HG02759 (cell line): ENCODE results near the gene FOXP1.
A peak's percentile ranks its signal among the peaks of the same experiment; 100 is the strongest.

ENCODE experiments used
- ATAC-seq: cut with Tn5 transposase; IDR thresholded peaks from one replicate; pipeline ENCODE4 v1.9.1; 2021; ENCODE audit warnings: mild to moderate bottlenecking, moderate library complexity; ENCODE audit not compliant: unreplicated experiment

FOXP1 gene

GRCh38 chr3:71005702-71006321 lies 577.7 kb downstream of the FOXP1 start:
- no peak for ATAC-seq

- ATAC-seq = no peak
Observed at GRCh38 chr3:71003511-71003910, 580.0 kb downstream of the FOXP1 start.

GRCh38 chr3:71002298-71002697 lies 581.2 kb downstream of the FOXP1 start:
- ATAC-seq = no peak

- ATAC-seq = no peak
Observed at GRCh38 chr3:71001303-71001830, 582.2 kb downstream of the FOXP1 start.

- ATAC-seq = no peak
Observed at GRCh38 chr3:71000483-71000882, 583.0 kb downstream of the FOXP1 start.

- no peak for ATAC-seq
Observed at GRCh38 chr3:70999730-71000129, 583.8 kb downstream of the FOXP1 start.

GRCh38 chr3:70996082-70996481 lies 587.4 kb downstream of the FOXP1 start:
- ATAC-seq = no peak

- ATAC-seq = no peak
Observed at GRCh38 chr3:70994644-70995043, 588.9 kb downstream of the FOXP1 start.

- no peak for ATAC-seq
Observed at GRCh38 chr3:70992562-70993204, 590.8 kb downstream of the FOXP1 start.

- ATAC-seq = no peak
Observed at GRCh38 chr3:70992131-70992530, 591.4 kb downstream of the FOXP1 start.

GRCh38 chr3:70990723-70991122 lies 592.8 kb downstream of the FOXP1 start:
- ATAC-seq = no peak

- no peak for ATAC-seq
Observed at GRCh38 chr3:70990185-70990584, 593.3 kb downstream of the FOXP1 start.

- no peak for ATAC-seq
Observed at GRCh38 chr3:70989174-70989573, 594.4 kb downstream of the FOXP1 start.

GRCh38 chr3:70988111-70988510 lies 595.4 kb downstream of the FOXP1 start:
- ATAC-seq = no peak

GRCh38 chr3:70985572-70985971 lies 598.0 kb downstream of the FOXP1 start:
- no peak for ATAC-seq

GRCh38 chr3:70984776-70985482 lies 598.6 kb downstream of the FOXP1 start:
- ATAC-seq = no peak

GRCh38 chr3:70982700-70983140 lies 600.8 kb downstream of the FOXP1 start:
- peak; percentile 79 for ATAC-seq

- no peak for ATAC-seq
Observed at GRCh38 chr3:70982284-70982683, 601.2 kb downstream of the FOXP1 start.

- ATAC-seq = no peak
Observed at GRCh38 chr3:70981231-70981880, 602.2 kb downstream of the FOXP1 start.

GRCh38 chr3:70980646-70981170 lies 602.8 kb downstream of the FOXP1 start:
- no peak for ATAC-seq

- no peak for ATAC-seq
Observed at GRCh38 chr3:70979983-70980645, 603.4 kb downstream of the FOXP1 start.
